Measurements from ENCODE around the gene TMOD2. TPM values are rescaled to one million over a fixed set of nuclear protein-coding genes. Genes with fewer than 3 reads are reported as not detected.

TMOD2 gene
- total and polyA plus RNA-seq, 2 experiments from 2014 or later, result 3.0 to 5.9 TPM

DNA sequence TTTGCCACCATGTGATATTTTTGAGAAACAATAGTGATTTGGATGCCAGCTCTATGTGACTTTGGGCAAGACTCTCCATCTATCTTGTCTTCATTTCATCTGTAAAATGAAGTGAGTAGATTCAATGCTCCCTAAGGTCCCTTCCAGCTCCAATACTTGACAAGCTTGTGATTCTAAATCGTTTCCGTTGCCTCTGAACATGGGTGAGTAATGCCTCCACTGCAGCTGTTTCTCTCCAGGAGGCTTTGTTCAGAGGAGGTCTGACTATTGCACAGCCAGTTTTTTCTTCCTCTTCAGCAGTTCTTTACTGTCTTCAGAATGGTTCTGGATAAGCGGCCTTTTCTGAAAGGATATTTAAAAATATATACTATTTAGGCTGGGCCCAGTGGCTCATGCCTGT lies 63.2 kb downstream of the TMOD2 start (continued):
- TF ChIP-seq, protein P1, sequence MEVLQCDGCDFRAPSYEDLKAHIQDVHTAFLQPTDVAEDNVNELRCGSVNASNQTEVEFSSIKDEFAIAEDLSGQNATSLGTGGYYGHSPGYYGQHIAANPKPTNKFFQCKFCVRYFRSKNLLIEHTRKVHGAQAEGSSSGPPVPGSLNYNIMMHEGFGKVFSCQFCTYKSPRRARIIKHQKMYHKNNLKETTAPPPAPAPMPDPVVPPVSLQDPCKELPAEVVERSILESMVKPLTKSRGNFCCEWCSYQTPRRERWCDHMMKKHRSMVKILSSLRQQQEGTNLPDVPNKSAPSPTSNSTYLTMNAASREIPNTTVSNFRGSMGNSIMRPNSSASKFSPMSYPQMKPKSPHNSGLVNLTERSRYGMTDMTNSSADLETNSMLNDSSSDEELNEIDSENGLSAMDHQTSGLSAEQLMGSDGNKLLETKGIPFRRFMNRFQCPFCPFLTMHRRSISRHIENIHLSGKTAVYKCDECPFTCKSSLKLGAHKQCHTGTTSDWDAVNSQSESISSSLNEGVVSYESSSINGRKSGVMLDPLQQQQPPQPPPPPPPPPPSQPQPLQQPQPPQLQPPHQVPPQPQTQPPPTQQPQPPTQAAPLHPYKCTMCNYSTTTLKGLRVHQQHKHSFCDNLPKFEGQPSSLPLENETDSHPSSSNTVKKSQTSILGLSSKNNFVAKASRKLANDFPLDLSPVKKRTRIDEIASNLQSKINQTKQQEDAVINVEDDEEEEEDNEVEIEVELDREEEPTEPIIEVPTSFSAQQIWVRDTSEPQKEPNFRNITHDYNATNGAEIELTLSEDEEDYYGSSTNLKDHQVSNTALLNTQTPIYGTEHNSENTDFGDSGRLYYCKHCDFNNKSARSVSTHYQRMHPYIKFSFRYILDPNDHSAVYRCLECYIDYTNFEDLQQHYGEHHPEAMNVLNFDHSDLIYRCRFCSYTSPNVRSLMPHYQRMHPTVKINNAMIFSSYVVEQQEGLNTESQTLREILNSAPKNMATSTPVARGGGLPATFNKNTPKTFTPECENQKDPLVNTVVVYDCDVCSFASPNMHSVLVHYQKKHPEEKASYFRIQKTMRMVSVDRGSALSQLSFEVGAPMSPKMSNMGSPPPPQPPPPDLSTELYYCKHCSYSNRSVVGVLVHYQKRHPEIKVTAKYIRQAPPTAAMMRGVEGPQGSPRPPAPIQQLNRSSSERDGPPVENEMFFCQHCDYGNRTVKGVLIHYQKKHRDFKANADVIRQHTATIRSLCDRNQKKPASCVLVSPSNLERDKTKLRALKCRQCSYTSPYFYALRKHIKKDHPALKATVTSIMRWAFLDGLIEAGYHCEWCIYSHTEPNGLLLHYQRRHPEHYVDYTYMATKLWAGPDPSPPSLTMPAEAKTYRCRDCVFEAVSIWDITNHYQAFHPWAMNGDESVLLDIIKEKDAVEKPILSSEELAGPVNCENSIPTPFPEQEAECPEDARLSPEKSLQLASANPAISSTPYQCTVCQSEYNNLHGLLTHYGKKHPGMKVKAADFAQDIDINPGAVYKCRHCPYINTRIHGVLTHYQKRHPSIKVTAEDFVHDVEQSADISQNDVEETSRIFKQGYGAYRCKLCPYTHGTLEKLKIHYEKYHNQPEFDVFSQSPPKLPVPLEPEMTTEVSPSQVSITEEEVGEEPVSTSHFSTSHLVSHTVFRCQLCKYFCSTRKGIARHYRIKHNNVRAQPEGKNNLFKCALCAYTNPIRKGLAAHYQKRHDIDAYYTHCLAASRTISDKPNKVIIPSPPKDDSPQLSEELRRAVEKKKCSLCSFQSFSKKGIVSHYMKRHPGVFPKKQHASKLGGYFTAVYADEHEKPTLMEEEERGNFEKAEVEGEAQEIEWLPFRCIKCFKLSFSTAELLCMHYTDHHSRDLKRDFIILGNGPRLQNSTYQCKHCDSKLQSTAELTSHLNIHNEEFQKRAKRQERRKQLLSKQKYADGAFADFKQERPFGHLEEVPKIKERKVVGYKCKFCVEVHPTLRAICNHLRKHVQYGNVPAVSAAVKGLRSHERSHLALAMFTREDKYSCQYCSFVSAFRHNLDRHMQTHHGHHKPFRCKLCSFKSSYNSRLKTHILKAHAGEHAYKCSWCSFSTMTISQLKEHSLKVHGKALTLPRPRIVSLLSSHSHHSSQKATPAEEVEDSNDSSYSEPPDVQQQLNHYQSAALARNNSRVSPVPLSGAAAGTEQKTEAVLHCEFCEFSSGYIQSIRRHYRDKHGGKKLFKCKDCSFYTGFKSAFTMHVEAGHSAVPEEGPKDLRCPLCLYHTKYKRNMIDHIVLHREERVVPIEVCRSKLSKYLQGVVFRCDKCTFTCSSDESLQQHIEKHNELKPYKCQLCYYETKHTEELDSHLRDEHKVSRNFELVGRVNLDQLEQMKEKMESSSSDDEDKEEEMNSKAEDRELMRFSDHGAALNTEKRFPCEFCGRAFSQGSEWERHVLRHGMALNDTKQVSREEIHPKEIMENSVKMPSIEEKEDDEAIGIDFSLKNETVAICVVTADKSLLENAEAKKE (CRISPR knock-in tag; IDR thresholded peaks at IDR 0.05), result no peak
- TF ChIP-seq JUNB (IDR thresholded peaks at IDR 0.05; ENCODE audit: unreplicated experiment) (no peak), NANOG (IDR thresholded peaks at IDR 0.05; ENCODE audit: borderline replicate concordance) (no peak)

- Histone ChIP-seq H3K27ac (ENCODE audit: low read depth) (no peak overlapping the region), H3F3A (replicated peaks; ENCODE audit: low read depth) (no peaks in the 10 kb centered on the region), H3K4me1 (ENCODE audit: insufficient read depth) (no peaks in the 10 kb centered on the region), H3K79me2 (replicated peaks; ENCODE audit: insufficient read depth) (no peaks in the 10 kb centered on the region), H3K9me2 (ENCODE audit: insufficient read depth) (no peaks in the 10 kb centered on the region), H4K20me1 (replicated peaks; ENCODE audit: insufficient read depth) (no peaks in the 10 kb centered on the region), H3K4me2 (no peak overlapping the region), H3K27me3 (ENCODE audit: insufficient read depth) (no peaks in the 10 kb centered on the region), H3K4me3 (no peak overlapping the region), H3K36me3 (ENCODE audit: insufficient read depth) (no peaks in the 10 kb centered on the region), H2AFZ (no peak overlapping the region)
- peaks cover 14% of the 10 kb centered on the region for H3K4me1 Mint-ChIP-seq
- peaks cover 11% of the 10 kb centered on the region for H3K9me3 Mint-ChIP-seq
- H3K4me3 Mint-ChIP-seq, result no peak overlapping the region
- no peak overlapping the region for H3K27ac Mint-ChIP-seq
- DNase-seq (ENCODE audit: low spot score) (no peak), ATAC-seq (no peak)
- peaks cover 5% of the 10 kb centered on the region; the same call in 1 of the 3 replicates for H3K36me3 Mint-ChIP-seq (ENCODE audit: low read depth)
- TF ChIP-seq ZNF331 (CRISPR knock-in tag; IDR thresholded peaks at IDR 0.05; ENCODE audit: low read depth) (no peak), STAT1 (IDR thresholded peaks at IDR 0.05; ENCODE audit: unreplicated experiment) (no peak)
- H3K27me3 Mint-ChIP-seq (ENCODE audit: insufficient read depth, low read depth, poor library complexity), result no peaks in the 10 kb centered on the region
Measured at GRCh38 chr15:51816611-51817010, 65.2 kb downstream of the TMOD2 start.

DNA sequence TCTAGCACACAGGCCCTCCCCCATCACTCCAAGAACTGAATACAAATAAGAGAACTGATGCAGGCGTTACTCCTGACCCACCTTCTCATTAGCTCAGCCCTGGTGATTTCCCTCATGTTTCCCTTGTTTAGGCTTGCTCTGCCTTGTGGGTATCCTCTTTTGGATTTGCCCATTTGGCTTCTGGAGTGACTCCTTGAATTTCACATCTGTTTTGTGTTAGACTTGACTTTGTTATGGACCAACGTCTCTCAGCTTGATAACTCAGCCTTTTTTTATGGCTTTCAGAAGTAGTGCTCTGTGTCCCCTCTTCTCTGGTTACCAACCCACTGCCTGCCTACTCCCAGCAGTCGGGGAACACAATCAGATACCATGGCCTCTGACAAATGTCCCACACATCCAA lies 66.8 kb downstream of the TMOD2 start:
- ATAC-seq (no peak; the same call in 2 of the 3 replicates), DNase-seq (ENCODE audit: low spot score) (no peak)
- Histone ChIP-seq H3K79me2 (replicated peaks; ENCODE audit: insufficient read depth) (no peaks in the 10 kb centered on the region), H3K27ac (ENCODE audit: low read depth) (no peak overlapping the region), H3K36me3 (ENCODE audit: insufficient read depth) (no peaks in the 10 kb centered on the region), H2AFZ (no peak overlapping the region), H3K9me2 (ENCODE audit: insufficient read depth) (no peaks in the 10 kb centered on the region), H3K4me2 (no peak overlapping the region), H3K27me3 (ENCODE audit: insufficient read depth) (no peaks in the 10 kb centered on the region), H3K4me1 (ENCODE audit: insufficient read depth) (no peaks in the 10 kb centered on the region), H3F3A (replicated peaks; ENCODE audit: low read depth) (no peaks in the 10 kb centered on the region), H3K4me3 (no peak overlapping the region), H4K20me1 (replicated peaks; ENCODE audit: insufficient read depth) (no peaks in the 10 kb centered on the region)
- Mint-ChIP-seq H3K4me3 (no peak overlapping the region), H3K9me3 (peaks cover 14% of the 10 kb centered on the region), H3K27ac (no peak overlapping the region), H3K27me3 (ENCODE audit: insufficient read depth, low read depth, poor library complexity) (no peaks in the 10 kb centered on the region), H3K4me1 (peaks cover 9% of the 10 kb centered on the region), H3K36me3 (ENCODE audit: low read depth) (peaks cover 5% of the 10 kb centered on the region; the same call in 1 of the 3 replicates)
- TF ChIP-seq REST (IDR thresholded peaks at IDR 0.05; ENCODE audit: unreplicated experiment), result no peak
- TF ChIP-seq, protein P2, sequence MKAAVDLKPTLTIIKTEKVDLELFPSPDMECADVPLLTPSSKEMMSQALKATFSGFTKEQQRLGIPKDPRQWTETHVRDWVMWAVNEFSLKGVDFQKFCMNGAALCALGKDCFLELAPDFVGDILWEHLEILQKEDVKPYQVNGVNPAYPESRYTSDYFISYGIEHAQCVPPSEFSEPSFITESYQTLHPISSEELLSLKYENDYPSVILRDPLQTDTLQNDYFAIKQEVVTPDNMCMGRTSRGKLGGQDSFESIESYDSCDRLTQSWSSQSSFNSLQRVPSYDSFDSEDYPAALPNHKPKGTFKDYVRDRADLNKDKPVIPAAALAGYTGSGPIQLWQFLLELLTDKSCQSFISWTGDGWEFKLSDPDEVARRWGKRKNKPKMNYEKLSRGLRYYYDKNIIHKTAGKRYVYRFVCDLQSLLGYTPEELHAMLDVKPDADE (IDR thresholded peaks at IDR 0.05), result no peak
- TF ChIP-seq ZNF114 (CRISPR knock-in tag; IDR thresholded peaks at IDR 0.05), result no peak
